Non-pigmented ciliary epithelial cell (primary cell): ENCODE results near the gene PANK2.
"Not testable (repeated sequence)": the region's sequence is repeated elsewhere in the genome, so short reads cannot be mapped to it uniquely, and the experiment has no call there.

Experiments
- DNase-seq: peaks from one replicate; pipeline ENCODE4 v3.0.0-alpha.2; 2010; ENCODE audit warnings: low read depth

Gene PANK2

DNA sequence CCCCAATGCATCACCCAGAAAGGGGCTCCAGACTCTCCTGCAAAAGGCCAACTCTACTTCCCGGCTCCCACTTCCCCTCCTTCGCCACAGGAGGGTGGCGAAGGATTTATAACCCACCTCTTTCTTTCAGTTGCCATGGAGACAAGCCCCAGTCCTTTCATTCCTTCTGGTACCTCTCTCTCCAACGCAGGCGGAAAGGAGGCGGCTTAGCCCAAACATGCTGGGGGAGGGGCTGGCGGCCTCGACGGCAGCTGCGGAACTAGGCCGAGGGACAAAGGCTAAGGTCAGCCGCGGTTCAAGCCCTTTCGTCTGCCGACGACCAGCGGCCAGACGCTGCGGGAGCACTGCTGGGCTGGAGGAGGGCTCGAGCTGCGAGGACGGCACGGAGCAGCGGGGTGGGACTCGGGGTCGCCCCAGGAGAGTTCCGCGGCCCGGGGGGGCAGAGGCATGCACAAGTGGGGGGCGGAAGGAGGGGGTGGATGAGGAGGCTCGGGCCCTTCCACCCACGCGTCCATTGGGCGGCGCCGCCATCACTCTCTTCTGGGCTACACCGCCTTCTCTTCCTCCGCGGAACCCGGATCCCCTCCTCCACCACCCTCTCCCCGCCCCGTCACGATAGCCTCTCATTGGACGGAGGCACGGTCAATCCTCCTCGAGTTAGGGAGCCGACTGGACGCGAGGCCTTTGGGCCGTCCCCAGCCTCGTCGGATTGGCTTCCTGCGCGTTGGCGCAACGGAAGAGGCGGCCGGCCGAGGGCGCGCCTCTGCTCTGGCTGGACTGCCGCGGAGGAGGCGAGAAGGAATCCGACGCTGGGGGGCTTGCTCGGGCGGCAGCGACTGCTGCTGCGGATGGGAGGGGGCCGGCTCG is at the start of gene PANK2:
Gene PANK2 (plus strand): TSS at position 766 of the 867 bp plus-strand sequence.
- DNase-seq: peak; percentile 97

GRCh38 chr20:3840201-3840600 is 49.0 kb upstream of the PANK2 start:
- DNase-seq: not testable (repeated sequence)

DNA sequence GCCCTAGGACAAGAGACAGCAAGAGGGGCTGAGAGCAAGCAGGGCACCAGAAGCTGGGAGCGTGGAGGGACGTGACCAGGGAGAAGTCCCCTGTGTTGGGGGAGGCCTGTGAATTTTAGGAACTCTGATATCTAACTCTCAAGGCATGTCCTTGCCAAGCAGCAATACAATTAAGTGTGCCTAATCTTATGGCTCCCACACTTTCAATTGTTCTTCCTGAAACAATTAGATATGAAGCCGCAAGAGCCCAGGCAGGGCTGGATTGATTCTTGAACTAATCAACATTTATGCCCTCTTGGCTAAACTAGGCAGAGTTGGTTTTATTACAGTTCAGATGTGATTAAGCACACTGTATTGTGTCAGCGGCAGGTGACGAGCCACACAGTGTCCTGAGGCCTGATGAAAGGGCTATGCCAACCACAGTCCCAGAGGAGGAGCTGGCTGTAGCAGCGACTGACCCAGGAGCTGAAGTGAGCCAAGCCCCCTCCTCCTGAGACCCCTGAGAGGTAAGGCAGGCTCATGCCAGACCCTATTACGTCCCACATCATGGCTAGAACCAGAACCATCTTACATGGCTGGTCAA is 46.7 kb upstream of the PANK2 start:
- no peak for DNase-seq

DNA sequence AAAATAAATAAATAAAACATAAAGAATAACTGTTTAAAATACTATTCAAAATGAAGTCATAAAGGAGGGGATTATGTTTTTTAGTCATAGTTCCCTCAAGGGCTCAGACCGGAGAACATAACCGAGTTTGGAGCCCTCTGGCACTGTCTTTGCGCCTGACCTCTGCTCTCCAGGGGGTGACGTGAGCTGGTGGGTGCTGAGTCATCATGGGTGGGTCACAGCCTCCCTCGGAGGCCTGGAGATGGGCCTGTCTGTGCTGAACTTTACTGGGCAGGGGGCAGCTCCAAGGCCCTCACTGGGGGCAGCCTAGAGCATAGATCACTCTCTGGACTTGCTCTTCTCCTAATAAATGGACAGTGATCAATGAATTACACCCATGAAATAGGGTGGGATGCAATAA is 45.7 kb upstream of the PANK2 start:
- no peak for DNase-seq

DNA sequence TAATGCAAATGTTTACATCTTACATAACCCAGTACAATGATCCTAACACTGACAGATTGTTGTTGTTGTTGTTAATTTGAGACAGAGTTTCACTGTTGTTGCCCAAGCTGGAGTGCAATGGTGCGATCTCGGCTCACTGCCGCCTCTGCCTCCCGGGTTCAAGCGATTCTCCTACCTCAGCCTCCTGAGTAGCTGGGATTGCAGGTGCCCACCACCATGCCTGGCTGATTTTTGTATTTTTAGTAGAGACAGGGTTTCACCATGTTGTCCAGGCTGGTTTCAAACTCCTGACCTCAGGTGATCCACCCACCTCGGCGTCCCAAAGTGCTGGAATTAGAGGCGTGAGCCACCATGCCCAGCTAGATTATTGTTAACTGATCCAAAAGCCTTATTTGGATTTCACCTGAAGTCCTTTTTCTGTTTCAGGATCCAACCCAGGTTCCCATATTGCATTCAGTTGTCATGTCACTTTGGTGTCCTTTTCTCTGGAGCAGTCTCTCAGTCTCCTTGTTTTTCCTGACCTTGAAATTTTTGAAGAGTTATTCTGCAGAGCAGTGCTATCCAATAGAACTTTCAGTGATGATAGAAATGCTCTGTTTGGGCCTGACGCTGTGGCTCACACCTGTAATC is 45.1 kb upstream of the PANK2 start:
- DNase-seq: not testable (repeated sequence)

GRCh38 chr20:3846378-3846739 is 42.8 kb upstream of the PANK2 start:
- DNase-seq: no peak

DNA sequence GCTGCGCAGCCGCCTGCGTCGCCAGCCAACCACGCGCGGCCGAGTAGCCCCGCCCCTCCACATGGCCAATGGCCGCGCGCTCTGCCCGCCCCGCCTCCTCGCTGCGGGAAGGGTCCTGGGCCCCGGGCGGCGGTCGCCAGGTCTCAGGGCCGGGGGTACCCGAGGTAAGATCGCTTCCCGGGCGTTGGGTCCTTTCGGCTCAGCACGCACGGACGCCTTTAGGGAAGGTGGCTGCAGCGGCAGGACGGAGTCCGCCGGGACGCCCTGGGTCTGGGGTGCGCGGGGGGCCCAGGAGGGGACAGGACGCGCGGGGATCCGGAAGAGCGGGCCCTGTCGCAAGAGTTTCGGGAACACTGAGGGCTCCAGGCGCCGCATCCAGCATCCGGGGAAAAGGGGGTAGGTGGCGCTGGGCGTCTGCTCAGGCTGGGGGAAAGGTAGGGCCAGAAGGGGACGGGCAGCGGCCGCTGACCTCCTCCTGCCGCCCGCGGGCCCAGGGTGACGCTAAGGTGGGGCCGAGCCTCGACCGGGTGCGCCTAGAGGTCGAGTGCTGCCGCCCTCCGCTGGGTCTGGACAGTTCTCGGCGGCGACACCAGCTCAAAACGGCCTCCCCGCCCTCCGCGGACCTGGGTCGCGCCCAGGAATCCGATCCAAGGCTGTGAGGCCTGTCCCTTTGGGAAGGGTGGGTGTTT is 42.3 kb upstream of the PANK2 start, which contains the start of gene MAVS:
Gene MAVS (plus strand): TSS at position 95 of the 689 bp plus-strand sequence. CDS start 7,791 bp downstream, outside the sequence.
- no peak for DNase-seq

DNA sequence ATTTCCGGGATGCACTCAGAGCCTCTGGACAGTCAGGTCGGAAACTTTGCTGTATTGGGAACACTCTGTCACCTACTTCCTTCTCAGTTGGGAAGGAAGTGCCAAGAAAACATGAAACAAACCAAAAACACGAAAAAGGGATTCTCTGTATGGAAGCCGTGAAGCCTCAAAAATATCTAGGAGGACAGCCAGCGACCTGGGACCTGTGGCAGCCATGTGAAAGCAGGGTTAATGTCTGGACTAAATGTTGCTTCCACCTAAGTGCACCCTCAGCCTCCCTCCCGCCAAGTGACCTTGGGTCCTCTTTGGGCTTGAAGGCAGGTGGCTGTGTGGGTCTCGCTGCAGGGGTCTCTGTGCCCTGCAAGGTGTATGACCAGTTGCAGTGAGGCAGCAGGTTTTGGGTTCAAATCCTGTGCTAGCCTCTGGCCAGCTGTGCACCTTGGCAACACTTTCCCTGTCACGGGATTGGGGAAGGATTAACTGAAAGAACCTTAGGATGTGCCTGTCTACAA is 41.7 kb upstream of the PANK2 start:
- DNase-seq: no peak

GRCh38 chr20:3848565-3848964 is 40.6 kb upstream of the PANK2 start:
- DNase-seq: no peak

DNA sequence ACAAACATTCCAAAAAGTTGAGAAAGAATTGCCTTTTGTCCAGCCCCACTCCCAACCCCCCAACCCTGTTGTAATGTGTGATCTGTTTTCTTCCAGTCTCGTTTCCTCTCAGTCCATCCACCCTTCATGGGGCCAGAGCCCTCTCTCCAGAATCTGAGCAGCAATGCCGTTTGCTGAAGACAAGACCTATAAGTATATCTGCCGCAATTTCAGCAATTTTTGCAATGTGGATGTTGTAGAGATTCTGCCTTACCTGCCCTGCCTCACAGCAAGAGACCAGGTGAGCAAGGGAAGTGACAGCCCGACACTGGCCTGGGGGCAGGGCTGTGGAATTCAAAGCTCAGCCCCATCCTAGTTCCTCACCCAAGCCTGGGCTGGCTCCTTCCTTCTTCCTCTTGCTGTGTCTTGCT is 34.7 kb upstream of the PANK2 start:
- no peak for DNase-seq

- DNase-seq: no peak
Observed at GRCh38 chr20:3857405-3857804, 31.8 kb upstream of the PANK2 start.

DNA sequence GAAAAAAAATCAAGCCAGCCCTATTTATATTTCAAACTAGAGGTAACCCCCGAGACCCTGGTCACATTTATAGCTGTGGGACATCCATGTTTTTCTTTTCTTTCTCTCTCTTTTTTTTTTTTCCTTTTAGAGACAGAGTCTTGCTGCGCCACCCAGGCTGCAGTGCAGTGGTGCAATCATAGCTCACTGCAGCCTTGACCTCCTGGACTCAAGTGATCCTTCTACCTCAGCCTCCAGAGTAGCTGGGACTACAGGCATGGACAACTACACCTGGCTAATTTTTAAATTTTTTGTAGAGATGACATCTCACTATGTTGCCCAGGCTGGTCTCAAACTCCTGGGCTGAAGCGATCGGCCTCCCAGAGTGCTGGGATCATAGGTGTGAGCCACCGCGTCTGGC is 30.5 kb upstream of the PANK2 start:
- DNase-seq: no peak

DNA sequence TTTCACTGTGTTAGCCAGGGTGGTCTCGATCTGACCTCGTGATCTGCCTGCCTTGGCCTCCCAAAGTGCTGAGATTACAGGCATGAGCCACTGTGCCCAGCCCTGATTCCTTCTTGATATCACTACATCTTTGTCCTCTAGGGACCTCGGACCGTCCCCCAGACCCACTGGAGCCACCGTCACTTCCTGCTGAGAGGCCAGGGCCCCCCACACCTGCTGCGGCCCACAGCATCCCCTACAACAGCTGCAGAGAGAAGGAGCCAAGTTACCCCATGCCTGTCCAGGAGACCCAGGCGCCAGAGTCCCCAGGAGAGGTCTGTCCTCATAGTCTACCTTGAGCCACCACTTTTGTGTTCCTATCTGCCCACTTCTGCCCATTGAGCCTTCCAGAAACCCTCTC is 28.0 kb upstream of the PANK2 start:
- DNase-seq: no peak

- no peak for DNase-seq
Observed at GRCh38 chr20:3862333-3862732, 26.9 kb upstream of the PANK2 start.

DNA sequence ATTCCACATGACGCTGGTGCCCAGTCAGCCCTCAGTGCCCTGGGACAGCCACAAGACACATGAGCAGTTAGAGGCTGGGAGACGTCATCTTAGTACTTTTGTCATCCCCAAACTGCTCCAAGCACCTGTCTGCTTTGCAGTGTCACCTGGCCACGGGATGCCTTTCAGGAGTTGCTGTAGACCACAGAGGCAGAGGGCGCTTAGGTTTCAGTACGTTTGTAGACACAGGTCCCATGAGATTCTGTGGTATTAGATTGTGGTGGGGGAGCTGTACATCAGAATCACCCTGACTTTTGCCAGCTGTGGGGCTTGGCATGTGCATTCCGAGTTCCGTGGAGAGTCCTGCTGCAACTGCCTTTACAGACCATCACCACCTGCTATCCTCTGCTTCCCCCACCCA is 25.9 kb upstream of the PANK2 start:
- no peak for DNase-seq

GRCh38 chr20:3864518-3864917 is 24.7 kb upstream of the PANK2 start:
- DNase-seq: no peak

DNA sequence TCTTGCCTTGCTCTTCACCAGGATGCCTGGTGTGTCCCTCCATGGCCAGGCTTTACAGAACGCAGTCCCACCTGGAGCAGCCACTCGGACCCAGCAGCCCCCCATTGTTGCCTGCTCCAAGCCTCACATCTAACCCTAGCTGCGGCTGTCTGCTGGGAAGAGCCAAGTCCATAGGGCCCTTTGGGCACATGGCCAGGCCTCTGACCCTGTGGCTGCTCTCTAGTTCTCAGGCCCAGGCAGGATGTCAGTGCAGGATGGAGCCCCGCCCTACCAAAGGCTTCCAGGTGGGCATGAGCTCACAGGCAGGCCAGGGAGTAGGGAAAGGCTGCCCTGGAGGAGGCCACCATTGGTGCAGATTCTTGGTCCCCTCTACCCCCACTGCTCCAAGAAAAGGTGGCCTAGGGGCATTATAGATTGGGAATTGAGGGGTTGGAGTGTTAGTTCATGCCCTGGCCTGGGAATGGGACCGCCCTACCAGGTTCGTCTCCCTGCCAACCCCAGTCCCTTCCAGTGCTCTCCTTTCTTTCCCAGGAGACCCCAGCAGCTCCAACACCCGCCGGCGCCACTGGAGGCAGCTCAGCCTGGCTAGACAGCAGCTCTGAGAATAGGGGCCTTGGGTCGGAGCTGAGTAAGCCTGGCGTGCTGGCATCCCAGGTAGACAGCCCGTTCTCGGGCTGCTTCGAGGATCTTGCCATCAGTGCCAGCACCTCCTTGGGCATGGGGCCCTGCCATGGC is 23.9 kb upstream of the PANK2 start:
- DNase-seq: no peak

- no peak for DNase-seq
Observed at GRCh38 chr20:3865887-3866407, 23.2 kb upstream of the PANK2 start.

GRCh38 chr20:3866464-3866863 is 22.7 kb upstream of the PANK2 start:
- DNase-seq: no peak

DNA sequence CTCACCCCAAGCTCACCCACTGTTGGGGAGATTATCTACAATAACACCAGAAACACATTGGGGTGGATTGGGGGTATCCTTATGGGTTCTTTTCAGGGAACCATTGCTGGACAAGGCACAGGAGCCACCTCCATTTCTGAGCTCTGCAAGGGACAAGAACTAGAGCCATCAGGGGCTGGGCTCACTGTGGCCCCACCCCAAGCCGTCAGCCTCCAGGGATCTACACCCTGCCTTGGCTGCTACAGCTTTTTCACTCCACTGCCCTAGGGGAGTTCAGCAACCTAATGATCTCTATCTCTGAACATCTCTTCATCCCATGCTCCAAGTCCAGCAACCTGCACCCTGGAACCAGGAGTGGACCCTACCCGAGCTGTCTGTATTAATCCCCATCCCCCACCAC is 21.4 kb upstream of the PANK2 start:
- no peak for DNase-seq
